HFF-Myc (cell line): ENCODE data around the gene THSD7B.

Source experiments
- DNase-seq: peaks from one replicate; pipeline ENCODE4 v3.0.0-alpha.2; 2011; ENCODE audit warnings: low read depth; ENCODE audit errors: extremely low read depth
- H3K4me3 ChIP-seq: replicated peaks from 2 replicates; pipeline ENCODE4 v1.5.1; 2011; ENCODE audit warnings: low read depth, mild to moderate bottlenecking, control low read depth, low read length
- CTCF ChIP-seq: IDR thresholded peaks from 2 replicates; pipeline ENCODE4 v1.5.1; 2012; ENCODE audit warnings: mild to moderate bottlenecking, low read depth, low read length, control low read depth; ENCODE audit errors: missing control alignments

The THSD7B gene

GRCh38 chr2:137202318-137202717 is 437.0 kb downstream of the THSD7B start:
- TF ChIP-seq CTCF, result no peak
- no peak for DNase-seq
- H3K4me3 ChIP-seq, result no peak overlapping the region

- H3K4me3 ChIP-seq, result no peak overlapping the region
- no peak for DNase-seq
- TF ChIP-seq CTCF, result no peak
Observed at GRCh38 chr2:137205324-137205723, 440.0 kb downstream of the THSD7B start.

DNA sequence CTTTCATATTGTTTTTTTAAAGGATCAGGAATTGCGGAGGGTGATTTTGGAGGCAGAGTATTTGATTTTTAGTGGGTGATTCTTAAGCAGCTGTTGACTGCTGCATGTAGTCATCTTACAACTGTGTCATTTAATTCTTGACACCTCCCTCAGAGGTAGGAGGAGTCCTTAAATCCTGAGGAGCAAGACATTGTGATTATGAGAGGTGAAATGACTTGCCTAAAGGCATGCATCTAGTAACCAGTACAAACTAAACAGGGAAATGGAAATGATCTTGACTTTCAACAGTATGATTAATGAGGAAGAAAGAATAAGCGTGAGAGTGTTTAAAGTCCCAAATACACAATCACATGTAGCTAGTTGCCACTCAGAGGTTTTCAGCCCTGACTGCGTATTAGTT is 440.7 kb downstream of the THSD7B start:
- no peak for DNase-seq
- no peak for TF ChIP-seq CTCF
- H3K4me3 ChIP-seq, result no peak overlapping the region

GRCh38 chr2:137207030-137207429 is 441.7 kb downstream of the THSD7B start:
- no peak overlapping the region for H3K4me3 ChIP-seq
- DNase-seq, result no peak
- TF ChIP-seq CTCF, result no peak

DNA sequence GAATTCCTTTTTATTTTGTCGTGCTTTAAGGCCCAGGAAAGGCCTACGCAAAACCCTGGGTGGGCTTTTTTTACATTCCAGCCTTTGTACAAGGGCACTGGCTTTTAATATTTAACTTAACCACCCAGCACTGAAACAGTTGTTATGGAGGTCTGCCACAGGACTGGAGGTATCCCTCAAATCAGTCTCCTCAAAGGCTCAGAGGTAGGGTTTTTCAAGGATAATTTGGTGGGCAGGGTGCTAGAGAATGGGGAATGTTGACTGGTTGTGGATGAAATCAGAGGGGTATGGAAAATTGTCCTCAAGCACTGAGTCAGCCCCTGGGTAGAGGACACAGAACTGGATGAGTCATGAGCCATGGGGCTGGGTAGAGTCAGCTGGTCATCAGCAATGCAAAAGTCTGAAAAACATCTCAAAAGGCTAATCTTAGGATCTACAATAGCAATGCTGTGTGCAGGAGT is 443.1 kb downstream of the THSD7B start:
- no peak for DNase-seq
- no peak overlapping the region for H3K4me3 ChIP-seq
- no peak for TF ChIP-seq CTCF

GRCh38 chr2:137210039-137210438 is 444.7 kb downstream of the THSD7B start:
- TF ChIP-seq CTCF, result no peak

DNA sequence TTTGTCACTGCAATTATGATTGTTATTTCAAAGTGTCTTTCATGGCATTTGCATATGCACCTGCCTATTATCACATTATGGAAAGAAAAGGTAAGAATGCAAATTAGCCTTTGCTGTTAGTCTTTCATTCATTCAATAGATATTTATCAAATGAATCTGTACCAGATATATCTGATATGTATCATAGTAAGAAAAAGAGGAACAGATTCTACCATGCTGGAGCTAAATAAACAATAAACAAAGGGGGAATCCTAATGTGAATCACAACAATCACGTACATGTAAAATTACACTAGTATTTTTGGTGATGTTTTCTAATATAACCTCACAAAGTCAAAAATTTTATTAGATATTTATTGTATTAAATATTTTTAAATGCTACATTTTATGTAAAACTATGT is 446.4 kb downstream of the THSD7B start:
- H3K4me3 ChIP-seq, result no peak overlapping the region
- TF ChIP-seq CTCF, result no peak
- DNase-seq, result no peak

More at GRCh38 chr2:137210039-137210438, 444.7 kb downstream of the THSD7B start:
- no peak for DNase-seq
- H3K4me3 ChIP-seq, result no peak overlapping the region
